WERI-Rb-1 (cell line): ENCODE results near the gene HOXB4.
A peak's percentile ranks its signal among the peaks of the same experiment; 100 is the strongest.

Experiments used
- DNase-seq: peaks from one replicate; pipeline ENCODE4 v3.0.0-alpha.2; 2020
- H3K27ac ChIP-seq: fragments of 250-450 bp; sonication (Bioruptor Pico); 2 replicates; pipeline ENCODE4 v1.5.1; 2020; ENCODE audit warnings: mild to moderate bottlenecking, moderate library complexity
- H3K27me3 ChIP-seq: fragments of 250-450 bp; sonication (Bioruptor Pico); 2 replicates; pipeline ENCODE4 v1.5.1; 2021; ENCODE audit warnings: mild to moderate bottlenecking, low read depth, moderate library complexity; ENCODE audit not compliant: insufficient read depth, severe bottlenecking
- H3K36me3 ChIP-seq: fragments of 250-450 bp; sonication (Bioruptor Pico); 2 replicates; pipeline ENCODE4 v1.5.1; 2020; ENCODE audit warnings: mild to moderate bottlenecking, moderate library complexity
- H3K4me3 ChIP-seq: 2 replicates; pipeline ENCODE4 v1.5.1; 2011; ENCODE audit warnings: low read depth, mild to moderate bottlenecking, control low read depth, low read length
- H3K9me3 ChIP-seq: fragments of 250-450 bp; sonication (Bioruptor Pico); 2 replicates; pipeline ENCODE4 v1.5.1; 2021; ENCODE audit warnings: mild to moderate bottlenecking, moderate library complexity; ENCODE audit not compliant: severe bottlenecking
- CTCF ChIP-seq: IDR thresholded peaks from 2 replicates; pipeline ENCODE4 v1.5.1; 2011; ENCODE audit warnings: low read depth, mild to moderate bottlenecking, control low read depth, inconsistent platforms, low read length

Gene HOXB4

DNA sequence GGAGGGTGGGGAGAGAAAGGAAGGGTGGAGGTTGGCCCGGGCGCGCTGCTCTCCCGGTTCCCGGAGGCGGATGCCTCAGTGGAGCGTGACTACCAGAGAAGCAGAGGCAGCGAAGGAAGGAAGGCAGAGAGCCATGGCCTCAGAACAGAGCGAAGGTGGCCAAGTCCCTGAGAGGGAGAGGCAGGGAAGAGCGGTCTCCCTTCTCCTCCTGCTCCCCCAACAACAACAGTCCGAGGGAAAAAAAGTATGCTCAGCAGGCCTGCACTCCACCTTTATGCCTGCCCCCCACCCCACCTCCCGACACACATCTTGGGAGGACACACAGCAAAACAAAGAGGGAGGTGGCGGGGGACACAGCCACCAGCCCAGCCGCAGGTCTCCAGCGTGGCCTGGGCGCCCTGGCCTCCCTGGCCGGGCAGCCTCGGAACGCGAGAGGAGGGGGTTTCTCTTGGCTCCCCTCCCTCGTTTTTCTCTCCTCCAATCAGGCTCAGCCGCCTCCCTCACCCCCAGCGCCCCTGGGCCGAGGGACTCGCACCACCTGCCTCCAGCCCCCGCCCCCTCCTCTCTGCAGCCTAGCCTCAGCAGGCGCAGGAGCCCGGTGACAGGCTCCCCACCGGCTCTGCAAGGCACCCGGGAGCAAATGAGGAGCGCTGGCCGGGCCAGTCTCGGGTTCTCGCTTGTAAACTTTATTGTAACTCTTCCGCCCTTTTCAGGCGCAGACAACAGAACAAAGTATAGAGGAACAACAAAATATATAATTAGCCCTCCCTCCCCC lies 33.7 kb upstream of the HOXB4 start:
- H3K9me3 ChIP-seq = no peaks in the 10 kb centered on the region
- no peak for TF ChIP-seq CTCF
- peak overlapping the region; percentile 91 for H3K4me3 ChIP-seq
- H3K27ac ChIP-seq = no peak overlapping the region
- H3K27me3 ChIP-seq = peaks cover 73% of the 10 kb centered on the region
- no peaks in the 10 kb centered on the region for H3K36me3 ChIP-seq
- peak; percentile 71 for DNase-seq

DNA sequence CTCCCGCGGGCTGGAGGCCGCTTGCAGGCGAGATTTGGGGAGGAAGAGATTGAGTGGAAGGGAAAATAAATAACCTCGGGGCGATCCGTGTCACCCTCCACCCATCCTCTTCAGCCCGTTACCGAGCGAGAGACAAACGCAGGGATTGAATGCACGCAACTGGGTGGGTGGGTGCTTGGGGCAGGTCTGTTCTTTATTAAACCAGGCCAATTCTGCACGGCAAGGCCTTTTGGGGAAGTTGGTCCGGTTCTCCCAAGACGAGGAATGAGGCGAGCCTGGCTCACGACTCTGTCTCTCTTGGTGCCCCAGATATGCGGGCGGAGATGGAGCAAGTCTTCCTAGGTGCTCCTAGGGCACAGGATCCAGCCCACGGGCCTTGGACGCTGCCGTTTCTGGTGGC lies 33.1 kb upstream of the HOXB4 start:
- no peak for DNase-seq

GRCh38 chr17:48610282-48611211 lies 32.4 kb upstream of the HOXB4 start, which contains the start of gene HOXB7:
Gene HOXB7, minus strand, starts transcription at chr17:48611017. Its CDS starts 99 bp downstream, at chr17:48610918.
- Histone ChIP-seq H3K4me3 (peak within 1 kb of the TSS; percentile 91), H3K27me3 (peaks cover 72% of the 10 kb centered on the region), H3K27ac (peak within 1 kb of the TSS; percentile 59), H3K36me3 (no peaks in the 10 kb centered on the region), H3K9me3 (no peaks in the 10 kb centered on the region)
- peak; percentile 78 for DNase-seq
- no peak for TF ChIP-seq CTCF

More for the DNA sequence above, 33.1 kb upstream of the HOXB4 start:
- Histone ChIP-seq H3K36me3 (no peaks in the 10 kb centered on the region), H3K4me3 (peak overlapping the region; percentile 91), H3K27me3 (peaks cover 73% of the 10 kb centered on the region), H3K9me3 (no peaks in the 10 kb centered on the region), H3K27ac (peak overlapping the region; percentile 59)
- TF ChIP-seq CTCF = no peak

DNA sequence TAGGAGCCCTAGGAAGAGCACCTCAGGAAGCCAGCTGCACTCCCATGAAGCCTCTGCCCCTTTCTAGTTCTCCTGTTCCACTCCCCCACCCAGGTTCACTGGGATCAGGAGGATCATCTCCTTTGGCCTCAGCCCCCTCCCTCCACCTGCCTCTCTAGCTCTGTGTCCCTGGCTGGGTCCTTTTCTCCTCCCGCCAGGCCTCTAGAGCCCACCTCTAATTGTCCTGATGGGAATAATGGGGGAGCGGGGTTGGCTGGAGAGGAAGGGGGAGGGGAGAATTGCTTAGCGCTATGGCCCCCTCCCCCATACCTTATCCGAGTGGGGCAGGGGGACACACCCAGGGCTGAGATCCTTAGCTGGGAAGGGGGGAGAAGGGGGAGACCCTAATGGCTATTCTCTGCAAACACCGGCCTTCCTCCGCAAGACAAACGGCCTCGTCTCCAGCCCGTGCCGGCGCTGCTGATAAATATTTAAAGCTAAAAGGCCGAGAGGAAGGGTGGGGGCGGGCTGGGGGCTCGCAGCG lies 31.7 kb upstream of the HOXB4 start:
- Histone ChIP-seq H3K9me3 (no peaks in the 10 kb centered on the region), H3K36me3 (no peaks in the 10 kb centered on the region), H3K27me3 (peaks cover 72% of the 10 kb centered on the region), H3K27ac (peak overlapping the region; percentile 59), H3K4me3 (peak overlapping the region; percentile 91)
- TF ChIP-seq CTCF = no peak
- peak; percentile 51 for DNase-seq

GRCh38 chr17:48609033-48609432 lies 30.9 kb upstream of the HOXB4 start:
- H3K27me3 ChIP-seq = peaks cover 73% of the 10 kb centered on the region
- TF ChIP-seq CTCF = no peak
- H3K27ac ChIP-seq = no peak overlapping the region

More at GRCh38 chr17:48609033-48609432, 30.9 kb upstream of the HOXB4 start:
- Histone ChIP-seq H3K36me3 (no peaks in the 10 kb centered on the region), H3K9me3 (no peaks in the 10 kb centered on the region), H3K4me3 (no peak overlapping the region)
- DNase-seq = no peak
